Esophagus muscularis mucosa (tissue), 4 donors: ENCODE data around the gene TBC1D3G.
"Not testable (repeated sequence)": the region's sequence is repeated elsewhere in the genome, so short reads cannot be mapped to it uniquely, and the experiment has no call there.

Experiments used
- EP300 ChIP-seq: sonication (generic); formaldehyde crosslinking; IDR thresholded peaks from one replicate; pipeline ENCODE4 v1.6.1; 2017; ENCODE audit warnings: antibody characterized with exemption
- POLR2A ChIP-seq: fragments of 450-650 bp; IDR thresholded peaks from one replicate; pipeline ENCODE4 v1.6.1; 2017; ENCODE audit warnings: antibody characterized with exemption, moderate library complexity, mild to moderate bottlenecking, low read depth
- POLR2AphosphoS5 ChIP-seq, 2 donors: sonication (generic); formaldehyde crosslinking; IDR thresholded peaks; one replicate each; pipeline ENCODE4 v1.6.1; 2017; ENCODE audit warnings: antibody characterized with exemption in 2 of 2
- TF ChIP-seq, protein P1 (sequence below), 3 experiments: fragments of 200-600 bp in 2 of 3; fragments of 450-650 bp in 1 of 3; sonication (generic) in 2 of 3; IDR thresholded peaks; one replicate each; pipeline ENCODE4 v1.5.1; 2017 to 2019; ENCODE audit warnings: antibody characterized with exemption in 3 of 3, mild to moderate bottlenecking in 2 of 3, moderate library complexity in 1 of 3

GRCh38 chr17:36295161-36295560 lies 28.5 kb upstream of the TBC1D3G start:
- TF ChIP-seq POLR2A; EP300; POLR2AphosphoS5 (IDR thresholded peaks at IDR 0.05): not testable (repeated sequence)
- TF ChIP-seq, protein P1, sequence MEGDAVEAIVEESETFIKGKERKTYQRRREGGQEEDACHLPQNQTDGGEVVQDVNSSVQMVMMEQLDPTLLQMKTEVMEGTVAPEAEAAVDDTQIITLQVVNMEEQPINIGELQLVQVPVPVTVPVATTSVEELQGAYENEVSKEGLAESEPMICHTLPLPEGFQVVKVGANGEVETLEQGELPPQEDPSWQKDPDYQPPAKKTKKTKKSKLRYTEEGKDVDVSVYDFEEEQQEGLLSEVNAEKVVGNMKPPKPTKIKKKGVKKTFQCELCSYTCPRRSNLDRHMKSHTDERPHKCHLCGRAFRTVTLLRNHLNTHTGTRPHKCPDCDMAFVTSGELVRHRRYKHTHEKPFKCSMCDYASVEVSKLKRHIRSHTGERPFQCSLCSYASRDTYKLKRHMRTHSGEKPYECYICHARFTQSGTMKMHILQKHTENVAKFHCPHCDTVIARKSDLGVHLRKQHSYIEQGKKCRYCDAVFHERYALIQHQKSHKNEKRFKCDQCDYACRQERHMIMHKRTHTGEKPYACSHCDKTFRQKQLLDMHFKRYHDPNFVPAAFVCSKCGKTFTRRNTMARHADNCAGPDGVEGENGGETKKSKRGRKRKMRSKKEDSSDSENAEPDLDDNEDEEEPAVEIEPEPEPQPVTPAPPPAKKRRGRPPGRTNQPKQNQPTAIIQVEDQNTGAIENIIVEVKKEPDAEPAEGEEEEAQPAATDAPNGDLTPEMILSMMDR (IDR thresholded peaks at IDR 0.05), result not testable (repeated sequence)
